ENCODE measurements around the gene GPR157.

GPR157 gene

GRCh38 chr1:9062021-9062471 lies 66.9 kb downstream of the GPR157 start:
- DNase-seq (ENCODE audit: low read depth in 2 of 2): no peak

- no peak for DNase-seq (ENCODE audit: low read depth in 2 of 2)
Observed at GRCh38 chr1:9061252-9061960, 67.5 kb downstream of the GPR157 start.

- DNase-seq (ENCODE audit: low read depth in 2 of 2): no peak
Observed at GRCh38 chr1:9059891-9060744, 68.8 kb downstream of the GPR157 start.

- DNase-seq (ENCODE audit: low read depth in 2 of 2): no peak
Observed at GRCh38 chr1:9058465-9058864, 70.4 kb downstream of the GPR157 start.

- DNase-seq (ENCODE audit: low read depth in 2 of 2): no peak
Observed at GRCh38 chr1:9057851-9058250, 71.1 kb downstream of the GPR157 start.

- DNase-seq (ENCODE audit: low read depth in 2 of 2): no peak
Observed at GRCh38 chr1:9052272-9053049, 76.4 kb downstream of the GPR157 start.

- no peak for DNase-seq (ENCODE audit: low read depth in 2 of 2)
Observed at GRCh38 chr1:9051379-9051778, 77.5 kb downstream of the GPR157 start.

GRCh38 chr1:9050803-9051202 lies 78.1 kb downstream of the GPR157 start:
- DNase-seq (ENCODE audit: low read depth in 2 of 2): no peak
